Body of pancreas (tissue), 4 donors: ENCODE data around the gene FGG.

ENCODE experiments used
- CTCF ChIP-seq, 7 experiments: fragments of 450-650 bp in 4 of 7; fragments of 200-600 bp in 3 of 7; sonication (generic) in 3 of 7; IDR thresholded peaks; one replicate each; pipeline ENCODE4 v1.5.1; 2016 to 2019; ENCODE audit warnings: antibody characterized with exemption in 7 of 7
- POLR2A ChIP-seq, 3 donors: fragments of 450-650 bp; IDR thresholded peaks; one replicate each; pipeline ENCODE4 v1.6.1; 2016; ENCODE audit warnings: antibody characterized with exemption in 3 of 3, mild to moderate bottlenecking in 2 of 3

GRCh38 chr4:154590329-154591006 lies 22.0 kb downstream of the FGG start, which contains the start of gene FGA:
- no peak for TF ChIP-seq CTCF (IDR thresholded peaks at IDR 0.05)
- no peak for TF ChIP-seq POLR2A (IDR thresholded peaks at IDR 0.05)
